NCI-H69 (cell line): ENCODE results near the gene RPEL1.

ENCODE experiments used
- DNase-seq: peaks from one replicate; lab custom pipeline; 2025; lab: John Stamatoyannopoulos, UW

Gene RPEL1

GRCh38 chr10:103280031-103280430 lies 34.3 kb downstream of the RPEL1 start:
- peak; percentile 22 for DNase-seq

DNA sequence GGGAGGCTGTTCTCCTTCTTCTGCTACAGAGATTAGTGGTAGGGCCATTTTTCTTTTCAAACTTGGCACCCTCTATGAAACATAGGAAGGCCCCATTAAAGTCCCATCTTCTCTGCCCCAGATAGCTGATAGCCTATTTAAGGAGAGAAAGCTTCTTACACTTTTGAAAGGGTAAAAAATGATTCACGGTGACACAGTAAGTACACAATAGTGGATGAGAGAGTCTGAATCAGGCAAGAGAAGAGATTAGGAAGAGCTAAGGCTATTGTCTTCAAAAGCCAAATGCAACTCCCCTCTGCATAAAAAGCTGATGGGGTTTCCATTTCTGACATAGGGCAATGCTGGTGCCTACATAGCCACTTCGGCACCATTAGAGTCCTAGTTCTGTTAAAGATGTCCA lies 34.8 kb downstream of the RPEL1 start:
- DNase-seq: peak; percentile 33

DNA sequence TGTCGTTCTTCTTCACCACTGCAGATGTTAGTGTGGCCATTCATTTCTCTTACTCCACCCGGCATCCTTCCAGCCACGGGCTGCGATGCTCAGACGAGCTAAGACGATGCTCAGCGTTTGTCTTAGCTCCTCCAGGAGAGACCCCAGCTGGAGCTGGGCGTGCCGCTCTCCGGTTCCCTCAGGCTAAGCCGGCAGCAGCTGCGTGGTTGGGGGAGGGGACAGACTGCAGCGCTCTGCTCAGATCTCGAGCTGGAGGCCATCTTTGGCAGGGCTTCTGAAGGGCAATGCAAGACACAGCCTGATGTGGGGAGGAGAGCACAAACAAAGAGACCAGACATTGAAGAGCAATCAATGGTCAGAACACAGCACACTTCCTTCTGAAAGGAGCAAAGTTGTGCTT lies 36.1 kb downstream of the RPEL1 start:
- DNase-seq: peak; percentile 91

GRCh38 chr10:103282961-103283360 lies 37.3 kb downstream of the RPEL1 start:
- no peak for DNase-seq

DNA sequence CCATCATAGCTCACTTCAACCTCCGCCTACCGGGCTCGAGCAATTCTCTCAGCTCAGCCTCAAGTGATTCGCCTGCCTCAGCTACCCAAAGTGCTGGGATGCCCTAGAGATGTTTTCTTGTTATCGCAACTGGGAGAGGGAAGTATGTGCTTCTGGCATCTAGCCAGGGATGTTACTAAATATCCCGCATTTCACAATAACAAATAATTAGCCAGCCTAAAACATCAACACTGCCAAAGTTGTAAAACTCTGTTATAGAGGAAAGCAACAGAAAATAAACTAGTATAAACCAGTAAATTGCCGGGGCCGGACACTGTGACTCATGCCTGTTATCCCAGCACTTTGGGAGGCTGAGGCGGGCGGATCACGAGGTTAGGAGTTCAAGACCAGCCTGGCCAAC lies 38.5 kb downstream of the RPEL1 start:
- no peak for DNase-seq

GRCh38 chr10:103287992-103288391 lies 42.3 kb downstream of the RPEL1 start:
- DNase-seq: no peak

DNA sequence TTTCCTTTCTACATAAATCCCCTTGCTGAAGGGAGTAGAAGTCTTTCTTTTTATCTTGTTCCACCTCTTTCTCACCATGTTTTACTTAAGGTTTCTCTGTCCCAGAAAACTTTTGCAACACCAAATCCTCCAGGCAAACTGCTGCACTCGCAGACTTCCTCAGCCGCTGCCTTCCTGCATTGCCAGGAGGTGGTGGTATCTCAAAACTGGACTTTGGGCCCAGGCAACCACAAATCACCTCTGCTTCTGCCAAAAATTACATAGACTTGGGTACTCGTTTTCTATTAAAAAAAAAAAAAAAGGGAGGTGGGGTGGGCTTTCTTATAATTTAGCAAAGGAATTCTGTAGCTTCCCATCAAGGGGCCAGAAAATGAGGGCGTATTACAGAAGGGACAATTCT lies 45.9 kb downstream of the RPEL1 start:
- no peak for DNase-seq

GRCh38 chr10:103295374-103296015 lies 49.8 kb downstream of the RPEL1 start:
- DNase-seq: no peak
